HG03469 (cell line): Measurements from ENCODE around the gene PNLDC1.
"Not testable (repeated sequence)": the region's sequence is repeated elsewhere in the genome, so short reads cannot be mapped to it uniquely, and the experiment has no call there.

ENCODE experiments used
- ATAC-seq: cut with Tn5 transposase; IDR thresholded peaks from one replicate; pipeline ENCODE4 v1.9.1; 2021; ENCODE audit warnings: mild to moderate bottlenecking, moderate library complexity, moderate number of reproducible peaks; ENCODE audit not compliant: unreplicated experiment

The PNLDC1 gene

DNA sequence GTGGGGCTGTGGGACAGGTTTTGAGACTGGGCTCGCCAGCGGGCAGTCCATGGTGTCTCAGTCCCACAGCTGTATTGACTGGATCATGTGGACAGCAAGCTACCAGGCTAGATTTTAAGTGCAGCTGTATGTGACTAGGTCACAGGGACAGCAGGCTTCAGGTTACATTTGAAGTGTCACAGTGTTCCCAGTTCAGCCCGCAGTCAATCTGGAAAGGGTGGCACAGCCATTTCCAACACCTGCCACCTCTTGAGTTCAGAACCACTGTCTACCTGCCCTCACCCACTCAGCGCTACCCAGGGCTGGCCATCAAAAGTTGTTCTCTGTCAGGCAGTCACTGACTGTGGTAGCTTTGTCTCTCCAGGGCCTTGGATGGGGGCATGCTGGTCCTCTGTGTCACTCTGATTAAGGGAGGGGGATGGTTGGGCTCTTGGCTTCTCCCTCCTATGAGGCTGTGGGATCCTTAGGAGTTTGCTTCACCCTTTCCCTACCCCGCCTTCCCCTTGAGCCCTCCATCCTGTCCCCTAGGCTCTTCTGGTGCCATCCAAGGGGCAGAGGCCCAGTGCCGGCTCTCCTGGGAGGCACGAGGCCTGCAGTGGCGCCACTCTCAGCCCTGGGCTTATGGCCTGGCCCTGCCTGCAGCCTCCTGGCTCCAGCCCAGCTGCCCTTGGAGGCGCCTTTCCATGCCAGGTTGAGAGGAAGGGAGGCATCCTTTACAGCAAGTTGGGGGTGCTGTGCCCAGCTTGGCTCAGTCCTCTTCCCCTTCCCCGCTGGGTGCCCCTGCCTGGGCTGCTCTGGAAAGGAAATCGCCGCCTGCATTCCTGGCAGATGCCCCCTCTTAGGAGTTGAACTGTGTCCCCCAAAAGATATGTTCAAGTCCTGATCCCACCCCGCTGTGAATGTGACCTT lies 44.9 kb downstream of the PNLDC1 start:
- no peak for ATAC-seq

DNA sequence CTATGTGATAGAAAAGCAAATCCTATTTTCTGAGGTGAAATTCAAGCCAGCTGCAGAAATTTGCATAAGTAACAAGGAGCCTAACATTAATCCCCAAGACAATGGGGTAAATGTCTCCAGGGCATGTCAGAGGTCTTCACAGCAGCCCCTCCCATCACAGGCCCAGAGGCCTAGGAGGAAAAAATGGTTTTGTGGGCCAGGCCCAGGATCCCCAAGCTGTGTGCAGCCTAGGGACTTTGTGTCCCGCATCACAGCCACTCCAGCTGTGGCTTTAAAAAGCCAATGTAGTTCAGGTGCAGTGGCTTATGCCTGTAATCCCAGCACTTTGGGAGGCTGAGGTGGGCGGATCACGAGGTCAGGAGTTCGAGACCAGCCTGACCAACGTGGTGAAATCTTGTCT lies 48.5 kb downstream of the PNLDC1 start:
- not testable (repeated sequence) for ATAC-seq

DNA sequence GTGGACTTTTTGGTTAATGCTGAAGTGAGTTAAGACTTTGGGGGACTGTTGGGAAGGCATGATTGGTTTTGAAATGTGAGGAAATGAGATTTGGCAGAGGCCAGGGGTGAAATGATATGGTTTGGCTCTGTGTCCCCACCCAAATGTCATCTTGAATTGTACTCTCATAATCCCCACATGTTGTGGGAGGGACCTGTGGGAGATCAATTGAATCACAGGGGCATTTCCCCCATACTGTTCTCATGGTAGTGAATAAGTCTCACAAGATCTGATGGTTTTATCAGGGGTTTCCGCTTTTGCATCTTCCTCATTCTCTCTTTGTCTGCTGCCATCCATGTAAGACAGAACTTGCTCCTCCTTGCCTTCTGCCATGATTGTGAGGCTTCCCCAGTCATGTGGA lies 49.8 kb downstream of the PNLDC1 start:
- ATAC-seq: not testable (repeated sequence)

DNA sequence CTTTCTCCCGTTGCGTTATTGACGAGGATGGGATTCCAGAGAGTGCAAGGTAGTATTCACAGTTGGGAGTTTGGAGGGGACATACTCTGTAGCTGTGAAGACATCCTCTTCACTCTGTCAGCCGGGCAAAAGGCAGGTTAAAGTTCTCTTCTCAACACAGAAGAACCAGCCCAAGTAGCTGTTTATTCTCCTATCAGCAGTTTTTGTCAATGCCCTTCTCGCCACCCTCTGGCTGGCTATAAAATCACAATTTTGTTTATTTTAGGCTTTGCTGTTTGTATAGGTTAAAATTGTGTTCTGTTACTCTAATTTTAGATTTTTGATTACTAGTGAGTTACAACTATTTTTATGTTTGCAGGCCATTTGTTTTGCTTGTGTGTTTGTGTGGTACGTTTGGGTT lies 52.8 kb downstream of the PNLDC1 start:
- ATAC-seq: no peak

DNA sequence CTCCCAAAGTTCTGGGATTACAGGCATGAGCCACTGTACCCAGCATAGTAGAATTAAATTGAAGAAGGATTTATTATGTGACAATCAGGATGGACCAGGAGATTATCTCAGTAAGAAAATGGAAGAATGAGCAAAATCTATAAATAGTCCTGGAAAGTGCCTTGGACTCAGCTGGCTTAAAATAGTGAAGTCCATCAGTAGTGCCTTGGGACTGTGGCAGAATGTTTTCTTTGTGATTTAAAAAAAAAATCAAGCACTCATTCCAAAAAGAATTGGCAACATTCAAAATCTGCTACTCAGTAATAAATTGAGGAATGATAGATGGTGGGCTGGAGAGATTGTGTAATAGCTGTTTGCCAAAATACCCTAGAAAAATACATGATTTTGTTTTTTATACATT lies 53.7 kb downstream of the PNLDC1 start:
- ATAC-seq: no peak

DNA sequence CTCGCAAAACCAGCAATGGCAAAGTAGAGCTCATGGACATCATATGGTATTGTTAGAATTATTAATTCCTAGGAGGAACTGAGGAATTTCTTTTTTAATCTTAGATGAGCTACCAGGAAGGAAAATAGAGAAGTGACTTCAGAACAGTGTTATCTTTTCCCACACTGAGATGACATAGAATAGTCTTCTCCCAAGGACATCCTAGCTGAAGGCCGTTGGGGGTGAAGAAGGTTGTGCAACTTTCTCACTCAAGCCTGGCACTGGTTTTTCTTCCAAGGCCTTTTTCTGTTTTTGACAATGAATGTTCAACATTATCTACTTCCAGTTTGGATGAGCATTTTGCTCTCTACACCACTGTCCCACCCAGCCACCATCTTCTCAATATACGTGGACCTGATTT lies 54.9 kb downstream of the PNLDC1 start:
- ATAC-seq: no peak

DNA sequence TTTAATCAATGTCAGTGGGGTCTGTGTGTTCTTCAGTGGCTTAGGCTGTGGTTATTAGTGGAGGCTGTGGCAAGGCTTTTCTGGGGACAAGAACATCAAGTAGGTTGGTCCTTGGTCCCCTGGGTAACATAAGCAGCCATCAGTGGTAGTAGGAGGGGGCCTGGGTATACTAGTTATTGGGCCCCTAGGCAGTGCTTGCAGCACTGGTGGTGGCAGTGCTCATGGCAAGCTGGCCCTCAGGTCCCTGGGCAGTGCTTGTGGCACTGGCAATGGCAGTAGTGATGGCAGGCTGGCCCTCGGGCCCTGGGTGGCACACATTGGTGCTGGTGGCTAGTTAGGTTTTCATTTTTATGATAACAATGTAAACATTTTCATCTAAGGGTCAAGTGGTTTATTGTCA lies 58.2 kb downstream of the PNLDC1 start:
- no peak for ATAC-seq

DNA sequence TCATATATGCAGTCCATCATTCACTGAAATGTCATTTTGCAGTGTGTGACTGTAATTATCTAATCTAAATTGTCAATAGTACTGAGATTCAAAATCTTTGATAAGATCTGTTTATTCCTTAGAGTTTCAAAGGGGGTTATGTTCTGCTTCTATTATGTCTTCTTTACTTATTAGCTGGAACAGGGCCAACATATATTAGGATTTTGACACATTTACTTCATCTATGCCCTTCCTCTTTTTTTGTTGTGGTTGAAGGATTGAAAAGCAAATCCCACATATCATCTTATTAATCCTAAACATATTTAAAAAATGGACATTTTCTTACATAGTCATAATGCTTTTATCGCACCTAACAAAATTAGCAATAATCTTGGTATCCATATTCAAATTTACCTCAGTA lies 60.4 kb downstream of the PNLDC1 start:
- no peak for ATAC-seq

DNA sequence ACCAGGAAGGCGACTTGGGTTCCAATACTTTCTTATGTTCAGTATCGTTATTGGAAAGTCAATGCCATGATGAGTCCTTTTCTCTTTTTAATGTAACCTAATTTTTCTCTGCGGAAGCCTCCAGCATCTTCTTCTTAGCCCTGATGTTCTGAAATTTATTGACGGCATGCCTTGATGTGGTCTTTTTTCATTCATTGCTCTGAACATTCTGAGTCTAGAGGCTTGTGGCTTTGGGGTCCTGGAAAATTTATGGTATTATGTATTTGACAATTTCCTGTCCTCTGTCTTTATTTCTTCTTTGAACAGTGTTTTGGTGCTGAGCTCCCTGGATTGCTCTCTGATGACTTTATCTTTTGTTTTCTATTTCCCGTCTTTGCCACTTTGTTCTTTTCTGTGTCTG lies 62.0 kb downstream of the PNLDC1 start:
- ATAC-seq: no peak

DNA sequence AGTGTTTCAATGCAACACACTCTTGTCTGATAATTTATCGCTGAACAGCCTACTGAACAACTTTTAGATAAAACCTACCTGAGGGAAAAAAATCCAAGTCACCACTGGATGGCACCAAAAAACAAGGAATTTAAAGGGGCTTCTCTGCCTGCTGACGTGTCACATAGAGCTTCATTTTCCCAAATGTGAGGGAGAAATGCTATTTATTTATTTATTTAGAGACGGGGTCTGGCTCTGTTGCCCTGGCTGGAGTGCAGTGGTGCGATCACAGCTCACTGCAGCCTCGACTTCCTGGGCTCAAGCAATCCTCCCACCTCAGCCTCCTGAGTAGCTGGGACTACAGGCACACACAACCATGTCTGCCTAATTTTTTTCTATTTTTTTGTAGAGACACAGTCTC lies 63.3 kb downstream of the PNLDC1 start:
- not testable (repeated sequence) for ATAC-seq

DNA sequence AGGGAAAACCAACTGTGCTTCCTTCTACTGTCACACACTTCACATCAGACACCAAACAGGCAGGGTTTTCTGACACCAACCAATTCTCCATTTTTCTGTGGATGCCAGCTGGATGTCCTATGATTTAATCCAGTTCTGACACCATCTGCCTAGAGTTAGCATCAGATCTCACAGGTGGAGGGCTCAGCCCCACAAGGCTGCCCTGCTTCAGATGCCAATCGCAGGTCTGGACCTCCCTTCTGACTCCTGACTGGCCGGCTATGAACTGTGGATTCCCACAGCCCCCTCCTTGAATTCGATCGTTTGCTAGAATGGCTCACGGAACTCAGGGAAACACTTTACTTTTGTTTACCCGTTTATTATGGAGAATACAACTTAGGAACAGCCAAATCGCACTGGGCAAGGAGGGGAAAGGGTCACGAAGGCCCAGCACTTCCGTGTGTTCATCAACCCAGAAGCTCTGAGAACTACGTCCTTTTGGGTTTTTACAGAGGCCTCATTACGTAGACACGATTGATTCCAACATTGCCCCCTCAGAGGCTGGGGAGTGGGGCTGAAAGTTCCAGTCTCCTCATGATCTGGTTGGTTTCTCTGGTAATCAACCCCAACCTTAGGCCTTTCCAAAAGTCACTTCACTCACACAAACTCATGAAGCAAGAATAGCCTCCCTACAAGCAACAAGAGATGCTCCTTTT lies 65.3 kb downstream of the PNLDC1 start:
- ATAC-seq: no peak

DNA sequence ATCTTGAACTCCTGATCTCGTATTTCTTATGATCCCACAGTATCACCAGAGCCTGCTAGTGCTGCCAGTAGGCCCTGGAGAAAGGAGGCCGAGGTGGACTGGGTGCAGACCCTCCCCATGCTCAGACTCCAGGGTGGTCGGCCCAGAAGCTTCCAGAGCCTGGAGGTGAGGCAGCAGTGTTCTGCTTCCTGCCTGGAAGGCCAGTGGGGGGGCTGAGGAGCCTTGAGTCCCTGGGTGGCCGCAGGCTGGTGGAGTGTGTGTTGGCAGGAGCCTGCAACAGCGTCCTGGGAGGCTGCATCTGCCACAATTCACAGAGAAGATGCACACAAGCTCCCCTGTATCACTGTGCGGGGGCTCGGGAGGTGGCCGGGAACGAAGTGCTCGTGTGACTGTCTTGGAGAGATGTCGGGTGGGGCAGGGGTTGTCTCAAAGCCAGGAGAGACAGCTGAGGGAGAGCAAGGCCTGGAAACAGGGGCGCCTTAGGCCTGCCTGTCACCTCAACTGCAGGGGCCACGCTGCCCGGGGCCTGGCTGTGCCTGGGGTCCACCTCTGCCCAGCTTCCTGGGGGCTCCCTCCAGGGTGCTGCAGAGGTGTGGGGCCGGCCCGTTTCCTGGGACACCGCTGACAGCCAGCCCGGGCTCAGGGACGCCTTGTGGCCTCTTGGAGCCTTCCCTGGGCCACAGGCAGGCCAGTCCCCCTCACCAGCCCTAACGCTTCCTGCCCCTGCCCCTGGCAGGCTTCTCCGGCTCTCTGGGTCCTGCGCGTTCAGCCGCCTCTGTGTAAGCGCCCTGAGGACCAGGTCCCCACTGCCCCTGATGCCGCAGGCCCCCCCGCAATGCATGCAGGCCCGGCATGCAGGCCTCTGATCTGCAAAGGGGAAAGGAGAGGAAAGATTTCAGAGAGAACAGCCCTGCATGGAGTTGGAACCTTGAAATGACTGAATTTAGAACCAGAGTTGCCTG lies 66.5 kb downstream of the PNLDC1 start:
- no peak for ATAC-seq
